SU-DHL-6 (cell line): ENCODE measurements around the gene RHOBTB3.

Experiments used
- CTCF ChIP-seq: fragments of 200-600 bp; sonication (generic); IDR thresholded peaks from one replicate; pipeline ENCODE4 v1.5.1; 2017; ENCODE audit warnings: antibody characterized with exemption, mild to moderate bottlenecking, low read length, moderate library complexity; ENCODE audit not compliant: insufficient read depth, poor library complexity, severe bottlenecking
- EZH2phosphoT487 ChIP-seq: fragments of 200-600 bp; sonication (generic), shearing (Covaris generic); conservative IDR thresholded peaks from 2 replicates; pipeline ENCODE4 v1.6.1; 2018; ENCODE audit warnings: mild to moderate bottlenecking, antibody characterized with exemption, low read length, moderate library complexity, mixed read lengths

- TF ChIP-seq CTCF (no peak), EZH2phosphoT487 (no peak)
Measured at GRCh38 chr5:95784514-95785302, 53.6 kb downstream of the RHOBTB3 start.
